ENCODE measurements around the gene NPBWR2. TPM values are rescaled to one million over a fixed set of nuclear protein-coding genes. Genes with fewer than 3 reads are reported as not detected.

The NPBWR2 gene
- total and polyA plus RNA-seq, 2 experiments from 2014 or later: not detected

DNA sequence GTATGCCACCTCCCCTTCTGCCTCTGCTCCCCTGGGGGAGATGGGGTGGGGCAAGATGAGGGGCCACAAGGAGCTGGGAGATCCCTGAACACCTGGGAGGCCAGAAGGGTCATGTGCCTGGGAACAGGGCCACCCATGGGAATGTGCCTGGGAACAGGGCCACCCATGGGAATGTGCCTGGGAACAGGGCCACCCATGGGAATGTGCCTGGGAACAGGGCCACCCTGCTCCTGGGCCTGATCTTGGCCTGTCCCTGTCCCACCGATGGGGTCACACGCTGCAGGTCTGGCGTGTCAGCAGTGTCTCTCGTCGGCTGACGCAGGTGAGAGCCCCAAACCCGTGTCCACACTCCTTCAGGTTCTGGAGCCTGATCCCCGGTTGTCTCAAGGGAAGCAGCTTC, 32.4 kb downstream of the NPBWR2 start:
- Histone ChIP-seq H3K4me1 (ENCODE audit: insufficient read depth) (peaks cover 11% of the 10 kb centered on the region; the same call in 1 of the 2 replicates), H3K27me3 (ENCODE audit: insufficient read depth) (no peaks in the 10 kb centered on the region; the same call in 1 of the 2 replicates), H3K4me3 (no peak overlapping the region), H3F3A (replicated peaks; ENCODE audit: low read depth) (no peaks in the 10 kb centered on the region), H3K36me3 (ENCODE audit: insufficient read depth) (no peaks in the 10 kb centered on the region), H2AFZ (no peak overlapping the region), H3K27ac (ENCODE audit: low read depth) (no peak overlapping the region), H3K79me2 (replicated peaks; ENCODE audit: insufficient read depth) (no peaks in the 10 kb centered on the region), H3K9me2 (ENCODE audit: insufficient read depth) (no peaks in the 10 kb centered on the region), H4K20me1 (replicated peaks; ENCODE audit: insufficient read depth) (no peaks in the 10 kb centered on the region), H3K4me2 (no peak overlapping the region)
- peaks cover 2% of the 10 kb centered on the region; the same call in 1 of the 3 replicates for H3K36me3 Mint-ChIP-seq (ENCODE audit: low read depth)
- no peak for DNase-seq (ENCODE audit: low spot score)
- no peak overlapping the region for H3K4me3 Mint-ChIP-seq
- no peak for ATAC-seq
- H3K27me3 Mint-ChIP-seq (ENCODE audit: insufficient read depth, low read depth, poor library complexity): peaks cover 6% of the 10 kb centered on the region
- TF ChIP-seq ZNF114 (CRISPR knock-in tag; IDR thresholded peaks at IDR 0.05): no peak
- TF ChIP-seq, protein P1, sequence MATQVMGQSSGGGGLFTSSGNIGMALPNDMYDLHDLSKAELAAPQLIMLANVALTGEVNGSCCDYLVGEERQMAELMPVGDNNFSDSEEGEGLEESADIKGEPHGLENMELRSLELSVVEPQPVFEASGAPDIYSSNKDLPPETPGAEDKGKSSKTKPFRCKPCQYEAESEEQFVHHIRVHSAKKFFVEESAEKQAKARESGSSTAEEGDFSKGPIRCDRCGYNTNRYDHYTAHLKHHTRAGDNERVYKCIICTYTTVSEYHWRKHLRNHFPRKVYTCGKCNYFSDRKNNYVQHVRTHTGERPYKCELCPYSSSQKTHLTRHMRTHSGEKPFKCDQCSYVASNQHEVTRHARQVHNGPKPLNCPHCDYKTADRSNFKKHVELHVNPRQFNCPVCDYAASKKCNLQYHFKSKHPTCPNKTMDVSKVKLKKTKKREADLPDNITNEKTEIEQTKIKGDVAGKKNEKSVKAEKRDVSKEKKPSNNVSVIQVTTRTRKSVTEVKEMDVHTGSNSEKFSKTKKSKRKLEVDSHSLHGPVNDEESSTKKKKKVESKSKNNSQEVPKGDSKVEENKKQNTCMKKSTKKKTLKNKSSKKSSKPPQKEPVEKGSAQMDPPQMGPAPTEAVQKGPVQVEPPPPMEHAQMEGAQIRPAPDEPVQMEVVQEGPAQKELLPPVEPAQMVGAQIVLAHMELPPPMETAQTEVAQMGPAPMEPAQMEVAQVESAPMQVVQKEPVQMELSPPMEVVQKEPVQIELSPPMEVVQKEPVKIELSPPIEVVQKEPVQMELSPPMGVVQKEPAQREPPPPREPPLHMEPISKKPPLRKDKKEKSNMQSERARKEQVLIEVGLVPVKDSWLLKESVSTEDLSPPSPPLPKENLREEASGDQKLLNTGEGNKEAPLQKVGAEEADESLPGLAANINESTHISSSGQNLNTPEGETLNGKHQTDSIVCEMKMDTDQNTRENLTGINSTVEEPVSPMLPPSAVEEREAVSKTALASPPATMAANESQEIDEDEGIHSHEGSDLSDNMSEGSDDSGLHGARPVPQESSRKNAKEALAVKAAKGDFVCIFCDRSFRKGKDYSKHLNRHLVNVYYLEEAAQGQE (IDR thresholded peaks at IDR 0.05; ENCODE audit: unreplicated experiment): no peak
- TF ChIP-seq STAT1 (IDR thresholded peaks at IDR 0.05; ENCODE audit: unreplicated experiment): no peak
- TF ChIP-seq ZNF331 (CRISPR knock-in tag; IDR thresholded peaks at IDR 0.05; ENCODE audit: low read depth): no peak
- TF ChIP-seq NANOG (IDR thresholded peaks at IDR 0.05; ENCODE audit: borderline replicate concordance): no peak
- TF ChIP-seq EZH2phosphoT487 (IDR thresholded peaks at IDR 0.05; ENCODE audit: unreplicated experiment): no peak
- TF ChIP-seq, protein P2, sequence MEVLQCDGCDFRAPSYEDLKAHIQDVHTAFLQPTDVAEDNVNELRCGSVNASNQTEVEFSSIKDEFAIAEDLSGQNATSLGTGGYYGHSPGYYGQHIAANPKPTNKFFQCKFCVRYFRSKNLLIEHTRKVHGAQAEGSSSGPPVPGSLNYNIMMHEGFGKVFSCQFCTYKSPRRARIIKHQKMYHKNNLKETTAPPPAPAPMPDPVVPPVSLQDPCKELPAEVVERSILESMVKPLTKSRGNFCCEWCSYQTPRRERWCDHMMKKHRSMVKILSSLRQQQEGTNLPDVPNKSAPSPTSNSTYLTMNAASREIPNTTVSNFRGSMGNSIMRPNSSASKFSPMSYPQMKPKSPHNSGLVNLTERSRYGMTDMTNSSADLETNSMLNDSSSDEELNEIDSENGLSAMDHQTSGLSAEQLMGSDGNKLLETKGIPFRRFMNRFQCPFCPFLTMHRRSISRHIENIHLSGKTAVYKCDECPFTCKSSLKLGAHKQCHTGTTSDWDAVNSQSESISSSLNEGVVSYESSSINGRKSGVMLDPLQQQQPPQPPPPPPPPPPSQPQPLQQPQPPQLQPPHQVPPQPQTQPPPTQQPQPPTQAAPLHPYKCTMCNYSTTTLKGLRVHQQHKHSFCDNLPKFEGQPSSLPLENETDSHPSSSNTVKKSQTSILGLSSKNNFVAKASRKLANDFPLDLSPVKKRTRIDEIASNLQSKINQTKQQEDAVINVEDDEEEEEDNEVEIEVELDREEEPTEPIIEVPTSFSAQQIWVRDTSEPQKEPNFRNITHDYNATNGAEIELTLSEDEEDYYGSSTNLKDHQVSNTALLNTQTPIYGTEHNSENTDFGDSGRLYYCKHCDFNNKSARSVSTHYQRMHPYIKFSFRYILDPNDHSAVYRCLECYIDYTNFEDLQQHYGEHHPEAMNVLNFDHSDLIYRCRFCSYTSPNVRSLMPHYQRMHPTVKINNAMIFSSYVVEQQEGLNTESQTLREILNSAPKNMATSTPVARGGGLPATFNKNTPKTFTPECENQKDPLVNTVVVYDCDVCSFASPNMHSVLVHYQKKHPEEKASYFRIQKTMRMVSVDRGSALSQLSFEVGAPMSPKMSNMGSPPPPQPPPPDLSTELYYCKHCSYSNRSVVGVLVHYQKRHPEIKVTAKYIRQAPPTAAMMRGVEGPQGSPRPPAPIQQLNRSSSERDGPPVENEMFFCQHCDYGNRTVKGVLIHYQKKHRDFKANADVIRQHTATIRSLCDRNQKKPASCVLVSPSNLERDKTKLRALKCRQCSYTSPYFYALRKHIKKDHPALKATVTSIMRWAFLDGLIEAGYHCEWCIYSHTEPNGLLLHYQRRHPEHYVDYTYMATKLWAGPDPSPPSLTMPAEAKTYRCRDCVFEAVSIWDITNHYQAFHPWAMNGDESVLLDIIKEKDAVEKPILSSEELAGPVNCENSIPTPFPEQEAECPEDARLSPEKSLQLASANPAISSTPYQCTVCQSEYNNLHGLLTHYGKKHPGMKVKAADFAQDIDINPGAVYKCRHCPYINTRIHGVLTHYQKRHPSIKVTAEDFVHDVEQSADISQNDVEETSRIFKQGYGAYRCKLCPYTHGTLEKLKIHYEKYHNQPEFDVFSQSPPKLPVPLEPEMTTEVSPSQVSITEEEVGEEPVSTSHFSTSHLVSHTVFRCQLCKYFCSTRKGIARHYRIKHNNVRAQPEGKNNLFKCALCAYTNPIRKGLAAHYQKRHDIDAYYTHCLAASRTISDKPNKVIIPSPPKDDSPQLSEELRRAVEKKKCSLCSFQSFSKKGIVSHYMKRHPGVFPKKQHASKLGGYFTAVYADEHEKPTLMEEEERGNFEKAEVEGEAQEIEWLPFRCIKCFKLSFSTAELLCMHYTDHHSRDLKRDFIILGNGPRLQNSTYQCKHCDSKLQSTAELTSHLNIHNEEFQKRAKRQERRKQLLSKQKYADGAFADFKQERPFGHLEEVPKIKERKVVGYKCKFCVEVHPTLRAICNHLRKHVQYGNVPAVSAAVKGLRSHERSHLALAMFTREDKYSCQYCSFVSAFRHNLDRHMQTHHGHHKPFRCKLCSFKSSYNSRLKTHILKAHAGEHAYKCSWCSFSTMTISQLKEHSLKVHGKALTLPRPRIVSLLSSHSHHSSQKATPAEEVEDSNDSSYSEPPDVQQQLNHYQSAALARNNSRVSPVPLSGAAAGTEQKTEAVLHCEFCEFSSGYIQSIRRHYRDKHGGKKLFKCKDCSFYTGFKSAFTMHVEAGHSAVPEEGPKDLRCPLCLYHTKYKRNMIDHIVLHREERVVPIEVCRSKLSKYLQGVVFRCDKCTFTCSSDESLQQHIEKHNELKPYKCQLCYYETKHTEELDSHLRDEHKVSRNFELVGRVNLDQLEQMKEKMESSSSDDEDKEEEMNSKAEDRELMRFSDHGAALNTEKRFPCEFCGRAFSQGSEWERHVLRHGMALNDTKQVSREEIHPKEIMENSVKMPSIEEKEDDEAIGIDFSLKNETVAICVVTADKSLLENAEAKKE (CRISPR knock-in tag; IDR thresholded peaks at IDR 0.05): no peak
- TF ChIP-seq, protein P3, sequence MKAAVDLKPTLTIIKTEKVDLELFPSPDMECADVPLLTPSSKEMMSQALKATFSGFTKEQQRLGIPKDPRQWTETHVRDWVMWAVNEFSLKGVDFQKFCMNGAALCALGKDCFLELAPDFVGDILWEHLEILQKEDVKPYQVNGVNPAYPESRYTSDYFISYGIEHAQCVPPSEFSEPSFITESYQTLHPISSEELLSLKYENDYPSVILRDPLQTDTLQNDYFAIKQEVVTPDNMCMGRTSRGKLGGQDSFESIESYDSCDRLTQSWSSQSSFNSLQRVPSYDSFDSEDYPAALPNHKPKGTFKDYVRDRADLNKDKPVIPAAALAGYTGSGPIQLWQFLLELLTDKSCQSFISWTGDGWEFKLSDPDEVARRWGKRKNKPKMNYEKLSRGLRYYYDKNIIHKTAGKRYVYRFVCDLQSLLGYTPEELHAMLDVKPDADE (IDR thresholded peaks at IDR 0.05): no peak
- no peak for TF ChIP-seq JUNB (IDR thresholded peaks at IDR 0.05; ENCODE audit: unreplicated experiment)
- H3K4me1 Mint-ChIP-seq: peaks cover 9% of the 10 kb centered on the region; the same call in 2 of the 3 replicates
- H3K9me3 Mint-ChIP-seq: no peaks in the 10 kb centered on the region
- H3K27ac Mint-ChIP-seq: no peak overlapping the region

All from GM23338 (cell line).